HG03095 (cell line): ENCODE results near the gene TRIM2.

Source experiments
- ATAC-seq: cut with Tn5 transposase; IDR thresholded peaks from one replicate; pipeline ENCODE4 v1.9.1; 2021; ENCODE audit warnings: moderate library complexity; ENCODE audit not compliant: unreplicated experiment

The TRIM2 gene

DNA sequence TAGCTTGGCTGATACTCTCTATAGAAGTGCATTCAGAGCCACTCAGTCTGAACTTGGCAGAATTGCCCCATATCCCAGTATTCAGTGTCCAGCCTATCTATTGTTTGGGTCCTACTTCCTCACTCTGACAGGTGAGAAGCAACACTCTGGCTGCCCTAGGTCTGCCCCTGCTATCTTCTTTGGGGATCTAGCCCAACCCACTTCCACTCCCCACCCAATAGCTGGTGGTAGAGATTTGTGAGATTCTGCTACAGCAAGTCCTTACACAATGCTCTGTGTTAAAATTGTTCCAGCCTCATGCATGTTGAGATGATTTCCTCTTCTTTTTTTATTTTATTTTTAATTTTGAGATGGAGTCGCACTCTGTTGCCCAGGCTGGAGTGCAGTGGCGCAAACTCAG lies 67.6 kb downstream of the TRIM2 start:
- no peak for ATAC-seq

DNA sequence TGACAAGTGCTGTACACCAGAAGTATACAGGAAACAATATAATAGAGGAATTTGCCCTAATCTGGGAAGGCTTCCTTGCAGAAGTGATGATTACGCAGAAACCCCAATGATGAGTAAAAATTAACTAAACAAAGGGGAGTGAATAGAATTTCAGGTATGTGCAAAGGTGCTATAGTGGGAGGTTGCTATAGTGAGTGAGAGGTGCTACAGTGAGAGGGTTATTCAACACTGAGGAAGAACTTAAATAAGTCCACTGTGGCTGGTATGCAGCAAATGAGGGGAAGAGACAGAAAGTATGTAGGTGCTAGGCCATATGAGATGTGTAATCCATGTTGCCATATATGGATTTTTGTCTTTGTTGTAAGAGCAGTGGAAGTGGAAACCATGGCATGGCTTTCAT lies 69.5 kb downstream of the TRIM2 start:
- ATAC-seq = no peak

GRCh38 chr4:153274967-153275366 lies 70.7 kb downstream of the TRIM2 start:
- no peak for ATAC-seq

- no peak for ATAC-seq
Observed at GRCh38 chr4:153275380-153276276, 71.4 kb downstream of the TRIM2 start.

- no peak for ATAC-seq
Observed at GRCh38 chr4:153276971-153277370, 72.7 kb downstream of the TRIM2 start.

DNA sequence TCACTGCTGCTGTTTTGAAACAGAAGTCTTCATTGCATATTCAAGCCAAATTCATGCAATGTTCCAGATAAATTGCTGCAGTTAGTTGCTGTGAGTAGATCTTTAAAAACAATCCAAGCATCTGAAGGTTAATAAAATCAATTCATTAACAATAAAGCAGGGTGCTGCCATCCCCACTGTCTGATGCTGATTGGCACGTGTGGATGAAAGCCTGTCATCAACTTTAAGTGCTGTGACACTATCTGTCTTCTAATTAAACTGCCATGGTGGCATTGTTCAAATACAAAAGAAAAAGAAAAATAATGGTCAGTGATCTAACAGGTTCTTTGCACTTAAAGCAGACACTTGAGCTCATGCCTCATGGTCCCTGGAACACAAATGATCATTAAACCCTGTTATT lies 77.2 kb downstream of the TRIM2 start:
- ATAC-seq = no peak

- no peak for ATAC-seq
Observed at GRCh38 chr4:153282023-153282422, 77.8 kb downstream of the TRIM2 start.

DNA sequence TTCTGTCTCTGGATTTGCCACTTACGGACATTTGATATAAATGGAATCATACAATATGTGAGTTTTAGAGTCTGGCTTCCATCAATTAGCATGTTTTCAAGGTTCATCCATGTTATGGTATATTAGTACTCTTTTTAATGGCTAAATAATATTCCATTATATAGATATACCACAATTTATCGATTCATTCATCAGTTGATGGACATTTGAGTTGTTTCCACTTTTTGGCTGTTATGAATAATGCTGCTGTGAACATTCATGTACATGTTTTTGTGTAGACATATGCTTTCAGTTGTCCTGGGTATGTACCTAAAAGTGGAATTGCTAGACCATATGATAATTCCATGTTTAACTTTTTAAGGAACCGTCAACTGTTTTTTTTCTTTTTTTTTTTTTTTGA lies 79.0 kb downstream of the TRIM2 start:
- no peak for ATAC-seq

DNA sequence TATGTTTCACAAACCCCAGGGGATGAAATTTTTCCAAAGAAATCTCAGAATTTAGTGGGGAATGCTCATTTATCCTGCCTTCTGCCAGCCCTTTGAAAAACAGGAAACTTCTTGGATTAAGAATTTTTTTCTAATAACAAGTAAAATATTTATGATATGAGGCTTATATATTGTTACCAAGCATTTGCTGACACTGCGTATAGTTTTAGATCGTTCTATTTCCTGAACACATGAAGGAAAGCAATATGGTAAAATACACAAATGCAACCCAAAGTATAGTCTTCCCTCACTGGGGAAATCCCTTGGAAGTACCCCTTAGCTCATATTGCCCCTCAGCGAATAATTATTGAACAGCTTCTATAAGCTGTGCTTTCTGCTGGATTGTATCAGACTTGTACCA lies 85.9 kb downstream of the TRIM2 start:
- no peak for ATAC-seq

- no peak for ATAC-seq
Observed at GRCh38 chr4:153291562-153291961, 87.3 kb downstream of the TRIM2 start.

DNA sequence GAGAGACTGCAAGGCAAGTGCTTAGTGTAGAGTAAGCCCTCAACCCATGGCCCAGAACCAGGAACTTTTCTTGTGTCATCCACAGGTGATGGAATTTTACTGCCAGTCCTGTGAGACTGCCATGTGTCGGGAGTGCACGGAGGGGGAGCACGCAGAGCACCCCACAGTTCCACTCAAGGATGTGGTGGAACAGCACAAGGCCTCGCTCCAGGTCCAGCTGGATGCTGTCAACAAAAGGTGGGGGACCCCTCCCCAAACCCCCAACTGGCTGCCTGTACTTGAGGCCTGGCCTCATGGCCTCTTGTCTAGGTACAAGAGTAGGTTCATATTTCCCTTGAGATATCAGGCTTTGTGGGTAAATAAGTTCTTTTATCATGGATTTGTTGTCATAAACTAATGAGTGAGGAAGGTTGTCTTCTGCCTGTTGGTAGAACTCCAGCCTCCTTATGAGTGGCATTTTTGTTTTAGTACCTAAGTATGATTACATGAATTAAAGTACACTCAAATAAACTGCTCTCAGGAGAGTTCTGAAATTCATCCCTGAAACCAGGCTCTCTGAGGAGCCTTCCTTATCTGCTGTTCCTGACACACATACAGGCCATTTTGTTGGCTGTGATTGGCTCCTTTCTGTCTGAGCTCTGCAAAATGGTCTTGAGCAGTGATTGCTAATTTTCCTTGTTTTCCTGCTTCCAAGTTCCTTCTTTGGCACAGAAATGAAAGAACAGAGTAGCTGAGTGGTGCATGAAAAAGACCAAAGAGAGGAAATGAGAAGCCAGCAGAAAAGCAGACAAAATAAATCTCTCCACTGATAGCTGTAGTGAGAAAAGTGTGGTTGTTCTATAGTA lies 88.9 kb downstream of the TRIM2 start:
- no peak for ATAC-seq

GRCh38 chr4:153293742-153294057 lies 89.5 kb downstream of the TRIM2 start:
- ATAC-seq = no peak

DNA sequence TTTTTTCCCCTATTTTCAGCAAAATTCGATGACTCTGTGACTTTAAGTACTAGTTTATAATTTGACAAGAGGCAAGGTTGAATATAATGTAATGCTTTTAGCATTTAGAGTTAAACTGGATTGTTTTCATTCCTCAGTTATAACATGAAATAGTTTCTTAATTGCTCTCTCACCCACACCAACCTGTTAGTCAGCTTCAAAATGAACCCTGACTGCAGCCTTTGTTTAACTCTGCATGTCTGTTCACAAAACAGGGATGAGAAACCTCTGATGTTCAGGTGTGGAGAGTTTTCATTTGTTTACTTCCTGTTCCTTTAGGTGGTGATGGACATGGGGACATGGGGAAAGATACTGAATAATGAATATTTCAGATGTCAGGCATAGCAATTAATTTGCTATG lies 90.4 kb downstream of the TRIM2 start:
- no peak for ATAC-seq

GRCh38 chr4:153295131-153295755 lies 91.0 kb downstream of the TRIM2 start:
- ATAC-seq = no peak

DNA sequence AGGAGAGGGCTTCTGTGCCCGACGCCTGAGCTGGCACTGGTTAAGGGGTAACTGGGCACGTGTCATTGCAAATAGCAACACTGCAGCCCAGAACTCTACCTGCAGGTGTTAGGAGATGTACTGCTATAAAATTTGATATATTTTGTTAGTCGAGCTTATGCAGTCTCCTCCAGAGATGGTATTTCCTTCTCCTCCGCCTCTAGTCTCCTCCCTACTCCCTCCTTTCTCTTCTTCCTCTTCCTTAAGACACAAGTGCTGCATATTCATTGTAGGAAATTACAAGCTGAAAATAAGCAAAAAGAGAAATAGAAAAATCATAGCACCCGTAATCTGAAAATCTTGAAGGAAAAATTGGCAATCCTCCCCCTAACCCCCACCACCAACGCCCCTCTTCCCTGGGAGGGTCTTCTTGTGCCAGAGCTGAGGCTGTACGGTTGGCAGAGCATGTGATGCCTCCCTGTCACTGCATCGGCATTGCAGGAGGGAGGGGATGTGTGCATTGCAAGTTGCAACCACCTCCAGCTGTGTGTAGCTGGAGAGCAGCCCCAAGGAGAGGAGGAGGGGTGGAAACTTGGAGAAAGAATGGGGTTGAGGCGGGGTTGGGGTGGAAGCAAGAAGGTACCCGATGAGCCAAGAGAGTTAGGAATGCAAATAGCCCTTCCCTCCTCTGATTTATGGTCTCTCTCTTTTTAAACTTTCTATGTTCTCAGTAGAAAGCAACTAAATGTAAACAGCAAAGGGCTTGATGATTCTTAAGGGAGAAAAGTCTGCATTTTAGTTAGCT lies 92.0 kb downstream of the TRIM2 start:
- no peak for ATAC-seq

- no peak for ATAC-seq
Observed at GRCh38 chr4:153297116-153297515, 92.9 kb downstream of the TRIM2 start.

DNA sequence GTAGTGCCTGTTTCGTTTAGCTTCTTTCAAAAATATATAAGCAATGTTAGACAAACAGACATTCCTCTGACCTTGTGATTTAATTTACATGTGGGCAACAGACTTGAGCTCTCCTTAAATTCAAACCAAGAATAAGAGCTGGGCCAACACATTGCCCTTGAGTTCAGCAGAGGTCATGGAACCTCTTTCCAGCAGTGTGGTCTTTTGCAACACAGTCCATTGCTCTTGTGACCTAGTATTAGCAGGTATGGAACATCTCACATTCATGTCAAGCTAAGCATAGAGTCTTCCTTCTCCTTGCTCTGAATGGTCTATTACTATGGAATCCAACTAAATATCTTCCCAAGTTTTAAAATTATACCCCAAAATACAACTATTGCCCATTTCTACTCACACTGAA lies 106.5 kb downstream of the TRIM2 start:
- no peak for ATAC-seq

DNA sequence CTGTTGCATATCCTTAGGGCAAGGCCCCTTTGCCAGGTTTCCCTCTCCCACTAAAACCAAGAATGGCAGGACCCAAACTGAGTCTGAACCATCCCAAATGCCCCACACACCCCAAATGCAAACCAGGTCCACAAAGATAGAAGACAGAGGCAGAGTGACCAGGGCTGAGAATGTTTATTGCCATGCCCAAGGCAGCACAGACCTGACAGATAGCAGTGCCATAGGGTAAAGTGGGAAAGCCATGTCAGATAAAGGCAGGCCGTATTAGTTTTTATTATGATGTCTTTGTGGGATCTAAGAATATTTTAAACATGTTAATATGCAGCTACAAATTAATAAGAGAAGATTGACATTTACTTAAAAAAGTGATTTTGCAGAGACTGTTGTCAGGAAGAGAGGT lies 110.7 kb downstream of the TRIM2 start:
- ATAC-seq = no peak

DNA sequence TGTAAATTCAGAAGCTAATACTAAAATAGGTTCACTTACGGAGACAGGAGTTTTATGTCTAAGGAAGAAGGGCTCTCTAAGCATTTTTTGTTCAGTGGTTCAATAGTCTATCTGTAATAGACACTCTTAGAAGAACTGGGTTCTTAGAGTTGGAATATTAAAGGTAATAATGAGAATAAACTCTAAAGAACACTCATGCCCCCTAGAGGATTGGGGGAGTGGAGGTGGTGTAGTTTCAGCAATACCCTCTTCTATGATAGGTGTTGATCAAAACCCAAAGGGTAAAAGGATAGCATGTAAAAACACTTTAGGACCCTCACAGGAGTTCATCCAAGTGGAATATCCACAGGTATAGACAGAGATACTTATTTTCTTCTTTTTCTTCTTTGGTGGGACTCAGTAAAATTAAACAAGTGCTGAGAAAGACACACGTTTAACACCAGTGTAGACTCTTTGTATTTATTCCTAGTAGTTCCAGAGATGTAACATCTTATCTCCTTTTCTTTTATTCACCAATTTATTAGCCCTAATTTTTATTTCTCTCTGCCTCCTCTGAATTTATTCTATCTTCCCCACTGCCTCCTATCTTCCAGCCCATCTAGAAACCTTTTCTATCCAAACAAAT lies 114.6 kb downstream of the TRIM2 start:
- ATAC-seq = no peak

DNA sequence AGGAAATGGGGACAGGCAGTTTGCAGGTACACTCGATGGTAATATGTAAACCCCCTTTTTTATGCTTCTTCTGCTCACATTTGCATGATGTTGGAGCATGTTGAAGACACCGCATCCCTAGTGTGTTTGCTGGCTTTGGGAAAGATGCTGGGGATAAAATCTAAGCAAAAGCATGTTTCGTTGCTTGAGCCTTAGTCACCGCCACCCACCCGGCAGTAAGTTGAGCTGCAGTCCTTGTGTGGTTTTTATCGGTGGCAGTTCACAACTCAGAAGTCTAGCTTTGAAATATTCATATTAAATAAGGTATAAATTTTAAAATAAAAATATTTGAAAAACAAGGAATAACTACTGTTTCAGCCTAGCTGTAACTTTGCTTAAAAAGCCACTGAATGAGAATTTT lies 118.5 kb downstream of the TRIM2 start:
- no peak for ATAC-seq

DNA sequence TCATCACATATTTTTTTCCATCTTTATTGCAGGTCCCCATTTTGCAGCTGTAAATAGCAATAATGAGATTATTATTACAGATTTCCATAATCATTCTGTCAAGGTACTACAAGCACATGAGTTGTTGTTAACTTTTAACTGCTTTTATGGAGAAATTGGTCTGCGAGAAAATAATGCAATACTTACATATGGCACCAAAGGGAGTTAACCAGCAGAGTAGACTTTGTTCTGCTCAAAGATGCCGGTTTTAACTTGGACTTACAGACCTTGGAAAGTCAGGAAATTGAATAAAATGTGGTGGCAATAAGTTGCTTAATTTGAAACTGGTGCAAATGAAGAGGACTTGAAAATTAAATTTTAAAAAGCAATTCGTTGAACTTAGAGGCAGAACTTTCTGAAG lies 119.8 kb downstream of the TRIM2 start:
- ATAC-seq = no peak
